CD4-positive, alpha-beta T cell (primary cell): ENCODE measurements around the gene ARHGEF28. TPM values are rescaled to one million over a fixed set of nuclear protein-coding genes. Genes with fewer than 3 reads are reported as not detected.

Source experiments
- ATAC-seq: fragments of 200-7000 bp; cut with Tn5 transposase; one replicate; pipeline ENCODE4 v1.10.0; 2022; ENCODE audit warnings: mild to moderate bottlenecking; ENCODE audit not compliant: poor library complexity
- CTCF ChIA-PET: fragments of 350-600 bp; sonication (Branson Sonifier 250); formaldehyde crosslinking; loops from one replicate; lab custom pipeline; 2021; ENCODE audit warnings: antibody characterized with exemption, inconsistent platforms; lab: Charles Lee
- POLR2A ChIA-PET: fragments of 350-600 bp; sonication (Branson Sonifier 250); formaldehyde crosslinking; loops from one replicate; lab custom pipeline; 2021; ENCODE audit warnings: antibody characterized with exemption, inconsistent platforms; lab: Charles Lee
- DNase-seq, 14 experiments: peaks; one replicate each; pipeline ENCODE4 v3.0.0-alpha.2; 2013 to 2020; ENCODE audit warnings: mixed read lengths in 2 of 14
- H3K27ac ChIP-seq, 2 donors: one replicate each; pipeline versions ENCODE4 v1.5.1 to v1.7.0; 2013; ENCODE audit warnings: low read length in 2 of 2, low read depth in 1 of 2, mild to moderate bottlenecking in 1 of 2
- H3K27me3 ChIP-seq, 2 experiments: 1 replicate in 1 of 2; 2 replicates in 1 of 2; pipeline versions ENCODE4 v1.6.1 to v1.7.0; 2013; ENCODE audit warnings: low read length in 2 of 2, control low read depth in 1 of 2, mild to moderate bottlenecking in 1 of 2, moderate library complexity in 1 of 2; ENCODE audit not compliant: insufficient read depth in 2 of 2, control insufficient read depth in 1 of 2
- H3K36me3 ChIP-seq: one replicate; pipeline ENCODE4 v1.6.1; 2013; ENCODE audit warnings: low read length, control low read depth; ENCODE audit not compliant: insufficient read depth
- H3K4me1 ChIP-seq: one replicate; pipeline ENCODE4 v1.6.1; 2013; ENCODE audit warnings: low read length, control low read depth; ENCODE audit not compliant: insufficient read depth
- H3K4me3 ChIP-seq: one replicate; pipeline ENCODE4 v1.5.1; 2013; ENCODE audit warnings: mild to moderate bottlenecking, low read length, moderate library complexity
- H3K9me3 ChIP-seq, 2 experiments: 1 replicate in 1 of 2; 2 replicates in 1 of 2; pipeline versions ENCODE4 v1.6.1 to v1.7.0; 2013; ENCODE audit warnings: low read length in 2 of 2, mild to moderate bottlenecking in 2 of 2, control low read depth in 1 of 2, moderate library complexity in 1 of 2; ENCODE audit not compliant: control insufficient read depth in 1 of 2, insufficient read depth in 1 of 2
- H3K27ac Mint-ChIP-seq: one replicate; pipeline ENCODE4 v1.8.0; 2020; ENCODE audit warnings: mixed read lengths
- H3K27me3 Mint-ChIP-seq: one replicate; pipeline ENCODE4 v1.8.0; 2021; ENCODE audit warnings: mixed read lengths
- H3K36me3 Mint-ChIP-seq: one replicate; pipeline ENCODE4 v1.8.0; 2021; ENCODE audit warnings: low read depth, mixed read lengths
- H3K4me1 Mint-ChIP-seq: one replicate; pipeline ENCODE4 v1.8.0; 2021; ENCODE audit warnings: low read depth, mixed read lengths
- H3K4me3 Mint-ChIP-seq: one replicate; pipeline ENCODE4 v1.8.0; 2020; ENCODE audit warnings: mild to moderate bottlenecking, mixed read lengths
- H3K9me3 Mint-ChIP-seq: one replicate; pipeline ENCODE4 v1.8.0; 2020; ENCODE audit warnings: mixed read lengths
- intact Hi-C, 2 experiments: fragments of 100-400 bp; cut with DNase I in 1 of 2; cut with micrococcal nuclease in 1 of 2; formaldehyde crosslinking; loops; one replicate each; pipeline versions ENCODE4 v1.15.1 to v1.9.0; 2023 to 2025; cut with DNase I, micrococcal nuclease
- total RNA-seq, 174 experiments: library from RNA in 2 of 174; stranded (reverse) in 2 of 174; gene quantifications; one replicate each; pipeline ENCODE4 v1.2.3 and lab custom pipeline; 2021 to 2026
- TF ChIP-seq, protein P1 (sequence below): fragments of 200-600 bp; IDR thresholded peaks from one replicate; pipeline ENCODE4 v1.8.0; 2022; ENCODE audit warnings: antibody characterized with exemption, mild to moderate bottlenecking

Gene ARHGEF28
- total RNA-seq, 2 experiments from 2014 or later: not detected

DNA sequence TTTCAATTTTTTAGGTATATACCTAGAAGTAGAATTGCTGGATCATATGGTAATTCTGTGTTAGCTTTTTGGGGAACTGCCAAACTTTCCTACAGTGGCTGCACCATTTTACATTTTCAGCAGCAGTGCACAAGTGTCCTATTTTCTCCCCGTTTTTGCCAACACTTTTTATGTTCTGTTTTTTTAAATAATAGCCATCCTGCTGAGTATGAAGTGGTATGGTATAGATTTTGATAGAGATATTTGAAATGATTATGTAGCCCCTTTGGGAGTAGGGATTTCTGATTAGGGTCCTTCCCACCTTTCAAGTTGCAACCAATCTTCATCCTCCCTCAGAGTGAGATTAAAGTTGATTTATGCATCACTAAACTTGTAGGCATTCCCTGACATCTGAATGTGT, 76.5 kb downstream of the ARHGEF28 start:
- H3K36me3 Mint-ChIP-seq: no peaks in the 10 kb centered on the region
- H3K27ac Mint-ChIP-seq: no peak overlapping the region
- no peaks in the 10 kb centered on the region for H3K9me3 Mint-ChIP-seq
- H3K4me3 Mint-ChIP-seq: no peak overlapping the region
- intact Hi-C loops: no loop called here
- no peak overlapping the region for H3K4me3 ChIP-seq
- no peak for ATAC-seq
- TF ChIP-seq, protein P1, sequence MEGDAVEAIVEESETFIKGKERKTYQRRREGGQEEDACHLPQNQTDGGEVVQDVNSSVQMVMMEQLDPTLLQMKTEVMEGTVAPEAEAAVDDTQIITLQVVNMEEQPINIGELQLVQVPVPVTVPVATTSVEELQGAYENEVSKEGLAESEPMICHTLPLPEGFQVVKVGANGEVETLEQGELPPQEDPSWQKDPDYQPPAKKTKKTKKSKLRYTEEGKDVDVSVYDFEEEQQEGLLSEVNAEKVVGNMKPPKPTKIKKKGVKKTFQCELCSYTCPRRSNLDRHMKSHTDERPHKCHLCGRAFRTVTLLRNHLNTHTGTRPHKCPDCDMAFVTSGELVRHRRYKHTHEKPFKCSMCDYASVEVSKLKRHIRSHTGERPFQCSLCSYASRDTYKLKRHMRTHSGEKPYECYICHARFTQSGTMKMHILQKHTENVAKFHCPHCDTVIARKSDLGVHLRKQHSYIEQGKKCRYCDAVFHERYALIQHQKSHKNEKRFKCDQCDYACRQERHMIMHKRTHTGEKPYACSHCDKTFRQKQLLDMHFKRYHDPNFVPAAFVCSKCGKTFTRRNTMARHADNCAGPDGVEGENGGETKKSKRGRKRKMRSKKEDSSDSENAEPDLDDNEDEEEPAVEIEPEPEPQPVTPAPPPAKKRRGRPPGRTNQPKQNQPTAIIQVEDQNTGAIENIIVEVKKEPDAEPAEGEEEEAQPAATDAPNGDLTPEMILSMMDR: no peak
- no peaks in the 10 kb centered on the region for H3K9me3 ChIP-seq
- H3K27ac ChIP-seq: no peak overlapping the region
- no peaks in the 10 kb centered on the region for H3K4me1 Mint-ChIP-seq
- no peaks in the 10 kb centered on the region for H3K4me1 ChIP-seq
- ChIA-PET POLR2A (no interaction called here), CTCF (no interaction called here)
- no peaks in the 10 kb centered on the region for H3K36me3 ChIP-seq
- peaks cover 39% of the 10 kb centered on the region for H3K27me3 Mint-ChIP-seq
- no peak for DNase-seq
- peaks cover 0 to 3% of the 10 kb centered on the region in 2 experiments for H3K27me3 ChIP-seq

DNA sequence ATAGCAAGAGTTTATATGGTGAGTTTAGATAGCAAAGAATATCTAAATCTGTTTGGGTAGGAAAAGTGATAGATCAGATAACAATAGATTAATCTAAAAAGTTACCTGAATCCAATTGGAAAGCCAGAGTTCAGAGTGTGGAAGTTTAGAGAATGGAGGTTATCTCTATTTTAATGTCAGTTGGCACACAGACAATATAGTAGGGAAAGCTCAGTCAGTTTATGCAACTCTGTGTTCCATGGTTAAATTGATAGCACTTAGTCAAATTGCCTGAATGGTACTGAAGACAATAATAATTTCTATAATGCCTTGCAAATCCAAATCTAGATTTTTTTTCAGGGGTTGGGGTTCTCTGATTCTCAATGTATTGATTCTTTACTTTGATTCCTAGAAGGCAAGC, 77.0 kb downstream of the ARHGEF28 start:
- CTCF ChIA-PET: no interaction called here
- H3K27me3 ChIP-seq: peaks cover 0 to 3% of the 10 kb centered on the region in 2 experiments

DNA sequence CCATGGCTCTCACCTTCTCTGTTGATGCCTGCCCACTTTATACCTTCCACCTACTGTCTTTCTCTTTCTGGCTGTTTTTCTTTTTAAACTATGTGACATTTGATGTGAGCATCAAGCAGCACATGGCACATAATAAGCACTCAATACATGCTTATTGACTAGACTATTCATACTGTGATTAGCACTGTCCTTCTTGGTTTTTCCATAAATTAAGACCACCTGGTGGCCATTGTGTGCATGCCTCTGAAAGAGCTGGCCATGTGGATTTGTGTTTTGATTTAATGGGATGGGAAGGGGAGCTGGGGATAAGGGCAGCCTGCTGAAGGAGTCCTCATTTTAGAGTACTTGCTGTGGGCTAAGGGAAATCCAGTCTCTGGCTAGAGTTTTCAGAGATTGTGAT, 79.4 kb downstream of the ARHGEF28 start:
- ATAC-seq (no peak), DNase-seq (no peak)
- TF ChIP-seq, protein P1: no peak
- CTCF ChIA-PET: no interaction called here
- Histone ChIP-seq H3K27me3 (peaks cover 0 to 3% of the 10 kb centered on the region in 2 experiments), H3K27ac (no peak overlapping the region), H3K4me1 (no peaks in the 10 kb centered on the region), H3K4me3 (no peak overlapping the region), H3K9me3 (peaks cover 0 to 4% of the 10 kb centered on the region in 2 experiments), H3K36me3 (no peaks in the 10 kb centered on the region)
- Mint-ChIP-seq H3K4me1 (no peaks in the 10 kb centered on the region), H3K36me3 (no peaks in the 10 kb centered on the region), H3K27ac (no peak overlapping the region), H3K27me3 (peaks cover 23% of the 10 kb centered on the region), H3K4me3 (no peak overlapping the region), H3K9me3 (peaks cover 8% of the 10 kb centered on the region)
- intact Hi-C loops: no loop called here
- POLR2A ChIA-PET: no interaction called here

More for the DNA sequence above, 77.0 kb downstream of the ARHGEF28 start:
- H3K4me1 Mint-ChIP-seq: no peaks in the 10 kb centered on the region
- H3K27ac Mint-ChIP-seq: no peak overlapping the region
- peaks cover 38% of the 10 kb centered on the region for H3K27me3 Mint-ChIP-seq
- TF ChIP-seq, protein P1: no peak
- POLR2A ChIA-PET: no interaction called here
- ATAC-seq (no peak), DNase-seq (no peak)
- no peaks in the 10 kb centered on the region for H3K9me3 Mint-ChIP-seq
- H3K4me3 Mint-ChIP-seq: no peak overlapping the region
- Histone ChIP-seq H3K36me3 (no peaks in the 10 kb centered on the region), H3K4me3 (no peak overlapping the region), H3K9me3 (no peaks in the 10 kb centered on the region), H3K27ac (no peak overlapping the region), H3K4me1 (no peaks in the 10 kb centered on the region)
- intact Hi-C loops: no loop called here
- H3K36me3 Mint-ChIP-seq: no peaks in the 10 kb centered on the region
